ENCODE measurements around the gene ZCCHC10.

ZCCHC10 gene

GRCh38 chr5:132981288-132981687 is 45.1 kb downstream of the ZCCHC10 start:
- H2BK5ac ChIP-seq (ENCODE audit: low read length), result no peak overlapping the region
- WGBS, 2 donors (ENCODE audit: extremely low coverage in 2 of 2, insufficient read length in 2 of 2, insufficient replicate concordance in 1 of 2), result no CpG with 5 or more reads among the region's 3 CpGs
- H2BK12ac ChIP-seq (ENCODE audit: low read length), result no peak overlapping the region
- no peak overlapping the region for H4K91ac ChIP-seq (ENCODE audit: low read depth, low read length, poor library complexity)
- no peak overlapping the region for H2BK15ac ChIP-seq (ENCODE audit: low read length)
- no peak overlapping the region for H4K8ac ChIP-seq (ENCODE audit: low read depth, low read length)
- H3K9ac ChIP-seq (ENCODE audit: low read depth, low read length, poor library complexity), result no peak overlapping the region
- no peak overlapping the region for H2AK5ac ChIP-seq (ENCODE audit: low read depth, low read length)
- no peak overlapping the region for H3K18ac ChIP-seq (ENCODE audit: low read length)
- H3K79me1 ChIP-seq (ENCODE audit: low read depth, low read length), result no peaks in the 10 kb centered on the region
- H3K4ac ChIP-seq (ENCODE audit: low read length), result no peak overlapping the region
- H3K4me2 ChIP-seq (ENCODE audit: insufficient read depth, low read length, poor library complexity, severe bottlenecking), result no peak overlapping the region
- H2BK120ac ChIP-seq (ENCODE audit: low read depth, low read length), result no peak overlapping the region
- H2AFZ ChIP-seq (ENCODE audit: low read length), result no peak overlapping the region
- no peak overlapping the region for H3K23ac ChIP-seq (ENCODE audit: low read depth, low read length, poor library complexity)
- no peaks in the 10 kb centered on the region for H3K36me3 ChIP-seq (replicated peaks in 1 of 2; ENCODE audit: control insufficient read depth in 2 of 2, insufficient read depth in 2 of 2, low read length in 2 of 2)
- no peak overlapping the region for H3K4me3 ChIP-seq (ENCODE audit: low read length in 2 of 2)
- no peak for DNase-seq (ENCODE audit: low spot score)
- no peaks in the 10 kb centered on the region for H3K27me3 ChIP-seq (ENCODE audit: control insufficient read depth in 3 of 3, insufficient read depth in 3 of 3, low read depth in 1 of 3, low read length in 3 of 3)
- H3K14ac ChIP-seq (ENCODE audit: low read length), result no peak overlapping the region
- no peak overlapping the region for H3K27ac ChIP-seq (replicated peaks; ENCODE audit: low read length)
- no peaks in the 10 kb centered on the region for H3K4me1 ChIP-seq (ENCODE audit: control insufficient read depth in 2 of 2, insufficient read depth in 1 of 2, low read depth in 1 of 2, low read length in 2 of 2)
- no peaks in the 10 kb centered on the region for H3K9me3 ChIP-seq (replicated peaks in 1 of 2; ENCODE audit: control insufficient read depth in 2 of 2, insufficient read depth in 1 of 2, low read depth in 1 of 2, low read length in 2 of 2)

- no peak overlapping the region for H2BK15ac ChIP-seq (ENCODE audit: low read length)
- no peak overlapping the region for H3K14ac ChIP-seq (ENCODE audit: low read length)
- WGBS, 2 donors (ENCODE audit: extremely low coverage in 2 of 2, insufficient read length in 2 of 2, insufficient replicate concordance in 1 of 2), result no CpG with 5 or more reads among the region's 2 CpGs
- DNase-seq (ENCODE audit: low spot score), result no peak
- no peak overlapping the region for H2AFZ ChIP-seq (ENCODE audit: low read length)
- no peak overlapping the region for H3K4me3 ChIP-seq (ENCODE audit: low read length in 2 of 2)
- no peak overlapping the region for H2AK5ac ChIP-seq (ENCODE audit: low read depth, low read length)
- H3K79me1 ChIP-seq (ENCODE audit: low read depth, low read length), result no peaks in the 10 kb centered on the region
- no peak overlapping the region for H3K27ac ChIP-seq (replicated peaks; ENCODE audit: low read length)
- H2BK5ac ChIP-seq (ENCODE audit: low read length), result no peak overlapping the region
- no peak overlapping the region for H2BK120ac ChIP-seq (ENCODE audit: low read depth, low read length)
- no peak overlapping the region for H4K91ac ChIP-seq (ENCODE audit: low read depth, low read length, poor library complexity)
- no peak overlapping the region for H3K4me2 ChIP-seq (ENCODE audit: insufficient read depth, low read length, poor library complexity, severe bottlenecking)
- H3K18ac ChIP-seq (ENCODE audit: low read length), result no peak overlapping the region
- H3K9me3 ChIP-seq (replicated peaks in 1 of 2; ENCODE audit: control insufficient read depth in 2 of 2, insufficient read depth in 1 of 2, low read depth in 1 of 2, low read length in 2 of 2), result no peaks in the 10 kb centered on the region
- no peaks in the 10 kb centered on the region for H3K27me3 ChIP-seq (ENCODE audit: control insufficient read depth in 3 of 3, insufficient read depth in 3 of 3, low read depth in 1 of 3, low read length in 3 of 3)
- H4K8ac ChIP-seq (ENCODE audit: low read depth, low read length), result no peak overlapping the region
- no peaks in the 10 kb centered on the region for H3K36me3 ChIP-seq (replicated peaks in 1 of 2; ENCODE audit: control insufficient read depth in 2 of 2, insufficient read depth in 2 of 2, low read length in 2 of 2)
- H3K23ac ChIP-seq (ENCODE audit: low read depth, low read length, poor library complexity), result no peak overlapping the region
- H3K9ac ChIP-seq (ENCODE audit: low read depth, low read length, poor library complexity), result no peak overlapping the region
- H2BK12ac ChIP-seq (ENCODE audit: low read length), result no peak overlapping the region
- H3K4ac ChIP-seq (ENCODE audit: low read length), result no peak overlapping the region
- H3K4me1 ChIP-seq (ENCODE audit: control insufficient read depth in 2 of 2, insufficient read depth in 1 of 2, low read depth in 1 of 2, low read length in 2 of 2), result no peaks in the 10 kb centered on the region
Observed at GRCh38 chr5:132979976-132980375, 46.4 kb downstream of the ZCCHC10 start.

GRCh38 chr5:132979367-132979940 is 46.9 kb downstream of the ZCCHC10 start:
- no peak overlapping the region for H3K18ac ChIP-seq (ENCODE audit: low read length)
- no peak overlapping the region for H2AFZ ChIP-seq (ENCODE audit: low read length)
- H3K4me2 ChIP-seq (ENCODE audit: insufficient read depth, low read length, poor library complexity, severe bottlenecking), result no peak overlapping the region
- DNase-seq (ENCODE audit: low spot score), result no peak
- H2BK15ac ChIP-seq (ENCODE audit: low read length), result no peak overlapping the region
- H2BK120ac ChIP-seq (ENCODE audit: low read depth, low read length), result no peak overlapping the region
- no peaks in the 10 kb centered on the region for H3K4me1 ChIP-seq (ENCODE audit: control insufficient read depth in 2 of 2, insufficient read depth in 1 of 2, low read depth in 1 of 2, low read length in 2 of 2)
- H3K79me1 ChIP-seq (ENCODE audit: low read depth, low read length), result no peaks in the 10 kb centered on the region
- no peak overlapping the region for H4K8ac ChIP-seq (ENCODE audit: low read depth, low read length)
- no peak overlapping the region for H2BK12ac ChIP-seq (ENCODE audit: low read length)
- no peak overlapping the region for H4K91ac ChIP-seq (ENCODE audit: low read depth, low read length, poor library complexity)
- H3K4me3 ChIP-seq (ENCODE audit: low read length in 2 of 2), result no peak overlapping the region
- H3K23ac ChIP-seq (ENCODE audit: low read depth, low read length, poor library complexity), result no peak overlapping the region
- H3K36me3 ChIP-seq (replicated peaks in 1 of 2; ENCODE audit: control insufficient read depth in 2 of 2, insufficient read depth in 2 of 2, low read length in 2 of 2), result no peaks in the 10 kb centered on the region
- H3K9ac ChIP-seq (ENCODE audit: low read depth, low read length, poor library complexity), result no peak overlapping the region
- H3K14ac ChIP-seq (ENCODE audit: low read length), result no peak overlapping the region
- H3K9me3 ChIP-seq (replicated peaks in 1 of 2; ENCODE audit: control insufficient read depth in 2 of 2, insufficient read depth in 1 of 2, low read depth in 1 of 2, low read length in 2 of 2), result no peaks in the 10 kb centered on the region
- WGBS, 2 donors (ENCODE audit: extremely low coverage in 2 of 2, insufficient read length in 2 of 2, insufficient replicate concordance in 1 of 2), result no CpG with 5 or more reads among the region's 3 CpGs
- no peak overlapping the region for H2AK5ac ChIP-seq (ENCODE audit: low read depth, low read length)
- H2BK5ac ChIP-seq (ENCODE audit: low read length), result no peak overlapping the region
- H3K27me3 ChIP-seq (ENCODE audit: control insufficient read depth in 3 of 3, insufficient read depth in 3 of 3, low read depth in 1 of 3, low read length in 3 of 3), result no peaks in the 10 kb centered on the region
- no peak overlapping the region for H3K27ac ChIP-seq (replicated peaks; ENCODE audit: low read length)
- no peak overlapping the region for H3K4ac ChIP-seq (ENCODE audit: low read length)

GRCh38 chr5:132976852-132977251 is 49.5 kb downstream of the ZCCHC10 start:
- Histone ChIP-seq H3K27ac (replicated peaks; ENCODE audit: low read length) (no peak overlapping the region), H2BK15ac (ENCODE audit: low read length) (no peak overlapping the region), H3K4ac (ENCODE audit: low read length) (no peak overlapping the region), H3K4me3 (ENCODE audit: low read length in 2 of 2) (no peak overlapping the region), H2BK5ac (ENCODE audit: low read length) (no peak overlapping the region), H3K23ac (ENCODE audit: low read depth, low read length, poor library complexity) (no peak overlapping the region), H3K9me3 (replicated peaks in 1 of 2; ENCODE audit: control insufficient read depth in 2 of 2, insufficient read depth in 1 of 2, low read depth in 1 of 2, low read length in 2 of 2) (no peaks in the 10 kb centered on the region), H2BK12ac (ENCODE audit: low read length) (no peak overlapping the region), H4K91ac (ENCODE audit: low read depth, low read length, poor library complexity) (no peak overlapping the region), H4K8ac (ENCODE audit: low read depth, low read length) (no peak overlapping the region), H3K14ac (ENCODE audit: low read length) (no peak overlapping the region), H3K36me3 (replicated peaks in 1 of 2; ENCODE audit: control insufficient read depth in 2 of 2, insufficient read depth in 2 of 2, low read length in 2 of 2) (no peaks in the 10 kb centered on the region), H3K4me1 (ENCODE audit: control insufficient read depth in 2 of 2, insufficient read depth in 1 of 2, low read depth in 1 of 2, low read length in 2 of 2) (no peaks in the 10 kb centered on the region), H3K4me2 (ENCODE audit: insufficient read depth, low read length, poor library complexity, severe bottlenecking) (no peak overlapping the region), H3K9ac (ENCODE audit: low read depth, low read length, poor library complexity) (no peak overlapping the region), H2AK5ac (ENCODE audit: low read depth, low read length) (no peak overlapping the region), H3K79me1 (ENCODE audit: low read depth, low read length) (no peaks in the 10 kb centered on the region), H3K27me3 (ENCODE audit: control insufficient read depth in 3 of 3, insufficient read depth in 3 of 3, low read depth in 1 of 3, low read length in 3 of 3) (no peaks in the 10 kb centered on the region), H3K18ac (ENCODE audit: low read length) (no peak overlapping the region), H2BK120ac (ENCODE audit: low read depth, low read length) (no peak overlapping the region), H2AFZ (ENCODE audit: low read length) (no peak overlapping the region)
- no peak for DNase-seq (ENCODE audit: low spot score)
- WGBS, 2 donors (ENCODE audit: extremely low coverage in 2 of 2, insufficient read length in 2 of 2, insufficient replicate concordance in 1 of 2), result no CpG with 5 or more reads among the region's 3 CpGs

Data from neuronal stem cell (in vitro differentiated cells).